Measurements from ENCODE around the gene LIMD2.
A peak's percentile ranks its signal among the peaks of the same experiment; 100 is the strongest.

The LIMD2 gene

DNA sequence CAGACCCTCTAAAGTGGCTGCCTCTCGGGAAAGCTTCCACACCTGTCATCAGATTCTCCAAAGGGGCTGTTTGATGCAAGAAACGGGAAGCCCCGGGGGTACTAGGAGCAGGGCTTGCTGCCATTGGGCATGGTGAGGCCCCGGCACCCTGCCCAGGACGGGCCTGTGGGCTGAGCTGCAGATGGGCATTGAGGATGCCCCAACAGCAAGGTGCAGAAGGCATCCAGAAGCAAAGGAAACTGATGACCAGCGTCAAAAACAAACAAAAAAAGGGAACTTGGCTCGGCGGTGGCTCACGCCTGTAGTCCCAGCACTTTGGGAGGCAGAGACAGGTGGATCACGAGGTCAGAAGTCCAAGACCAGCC is 1.5 kb upstream of the LIMD2 start:
- no peak for DNase-seq

DNA sequence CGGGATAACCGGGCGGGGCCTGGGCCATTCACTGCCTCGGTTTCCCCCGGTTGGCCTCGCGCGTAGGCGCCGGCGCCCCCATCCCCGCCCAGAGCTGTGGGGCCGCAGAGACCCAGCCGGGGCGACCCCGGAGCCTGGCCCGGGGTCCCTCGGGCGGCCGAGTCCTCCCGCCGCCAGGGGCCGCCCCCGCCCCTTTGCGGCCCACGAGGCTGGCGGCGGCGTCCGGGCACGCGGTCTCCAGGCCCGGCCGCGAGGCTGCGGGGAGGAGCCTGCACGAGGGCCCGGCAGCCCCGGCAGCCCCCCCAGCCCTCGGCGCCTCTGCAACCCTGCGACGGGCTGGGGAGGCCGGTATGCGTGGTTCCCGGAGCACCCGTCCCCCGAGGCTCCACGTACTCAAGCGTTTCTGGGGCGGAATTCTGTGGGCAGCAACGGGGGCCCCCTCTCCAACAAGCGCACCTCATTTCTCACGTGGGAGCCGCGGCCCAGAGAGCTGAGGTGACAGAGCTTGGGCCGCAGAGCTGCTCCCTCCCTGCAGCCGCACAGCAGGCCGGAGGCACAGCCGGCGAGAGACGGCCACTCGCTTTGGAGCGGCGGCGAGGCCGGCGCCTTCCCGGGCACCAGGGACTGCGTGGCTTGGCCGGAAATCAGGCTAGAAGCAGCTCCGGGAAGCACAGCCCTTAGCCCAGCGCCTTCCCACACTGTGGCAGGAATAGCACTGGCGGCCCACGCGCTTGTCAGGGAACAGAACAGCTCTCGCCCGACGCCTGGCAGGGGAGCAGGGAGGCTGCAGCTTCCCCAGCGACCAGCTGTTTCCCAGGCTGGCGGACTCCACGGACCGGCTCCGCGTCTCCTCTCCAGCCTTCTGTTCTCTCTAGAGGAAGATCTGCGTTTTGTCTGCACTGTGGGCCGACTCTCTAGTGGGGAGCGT is 867 bp upstream of the LIMD2 start:
- DNase-seq = peak; percentile 54

DNA sequence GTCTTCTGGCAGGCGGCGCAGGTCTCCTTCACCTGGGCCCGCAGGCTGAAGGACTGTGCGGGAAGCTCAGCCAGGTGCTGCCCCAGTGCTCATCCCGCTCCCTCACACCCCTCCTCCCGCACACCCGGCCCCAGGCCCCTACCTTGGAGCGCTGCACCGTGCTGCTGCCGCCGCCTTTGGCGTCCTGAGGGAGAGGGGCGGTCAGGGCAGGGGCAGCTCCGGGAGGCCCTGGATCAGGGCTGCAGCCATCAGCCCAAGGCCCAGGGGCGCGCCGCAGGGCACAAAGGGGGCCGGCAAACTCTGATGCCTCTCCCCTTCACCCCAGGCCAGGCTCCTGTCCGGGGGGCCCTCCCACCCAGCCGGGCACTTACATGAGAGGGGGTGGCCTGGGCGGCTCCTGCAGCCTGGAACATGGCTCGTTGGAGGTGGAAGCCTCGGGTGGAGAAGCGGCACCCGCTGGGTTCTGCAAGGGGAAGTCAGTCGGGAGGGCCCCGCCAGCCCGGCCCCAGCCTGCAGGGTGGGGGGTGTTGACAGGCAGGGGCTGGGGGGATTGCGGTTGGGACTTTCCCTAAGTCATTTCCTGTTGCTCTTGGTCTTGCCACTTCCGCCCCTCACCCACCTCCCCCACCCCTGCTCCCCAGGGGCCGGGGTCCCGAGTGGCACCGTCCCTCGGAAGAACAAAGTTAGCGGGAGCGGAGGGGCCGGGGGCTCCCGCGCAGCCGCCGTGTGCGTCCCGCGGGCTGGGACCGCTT is 863 bp downstream of the LIMD2 start:
- peak; percentile 66 for DNase-seq

DNA sequence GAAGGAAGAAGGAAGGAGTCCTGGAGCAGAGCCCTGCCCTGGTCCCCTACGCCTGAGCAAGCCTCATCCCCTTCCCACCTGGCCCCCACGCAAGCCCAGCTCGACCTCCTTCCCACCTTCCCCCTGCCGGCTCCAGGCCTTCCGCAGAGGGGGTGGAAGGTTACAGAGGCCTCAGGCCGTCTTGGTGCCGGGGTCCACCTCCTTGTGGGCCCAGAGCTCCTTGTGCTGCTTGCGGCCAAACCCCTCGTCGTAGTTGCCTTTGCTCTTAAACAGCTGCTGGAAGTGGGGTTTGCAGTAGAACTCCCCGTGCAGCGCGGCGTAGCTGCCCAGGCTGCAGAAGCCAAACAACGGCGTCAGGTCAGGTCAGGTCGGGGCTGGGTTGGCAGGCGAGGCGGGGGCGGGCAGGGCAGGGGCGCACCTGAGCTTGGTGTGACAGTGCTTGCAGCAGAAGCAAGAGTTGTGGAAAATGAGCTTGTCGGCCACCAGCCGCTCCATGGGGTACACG is 1.5 kb downstream of the LIMD2 start:
- DNase-seq = no peak

DNA sequence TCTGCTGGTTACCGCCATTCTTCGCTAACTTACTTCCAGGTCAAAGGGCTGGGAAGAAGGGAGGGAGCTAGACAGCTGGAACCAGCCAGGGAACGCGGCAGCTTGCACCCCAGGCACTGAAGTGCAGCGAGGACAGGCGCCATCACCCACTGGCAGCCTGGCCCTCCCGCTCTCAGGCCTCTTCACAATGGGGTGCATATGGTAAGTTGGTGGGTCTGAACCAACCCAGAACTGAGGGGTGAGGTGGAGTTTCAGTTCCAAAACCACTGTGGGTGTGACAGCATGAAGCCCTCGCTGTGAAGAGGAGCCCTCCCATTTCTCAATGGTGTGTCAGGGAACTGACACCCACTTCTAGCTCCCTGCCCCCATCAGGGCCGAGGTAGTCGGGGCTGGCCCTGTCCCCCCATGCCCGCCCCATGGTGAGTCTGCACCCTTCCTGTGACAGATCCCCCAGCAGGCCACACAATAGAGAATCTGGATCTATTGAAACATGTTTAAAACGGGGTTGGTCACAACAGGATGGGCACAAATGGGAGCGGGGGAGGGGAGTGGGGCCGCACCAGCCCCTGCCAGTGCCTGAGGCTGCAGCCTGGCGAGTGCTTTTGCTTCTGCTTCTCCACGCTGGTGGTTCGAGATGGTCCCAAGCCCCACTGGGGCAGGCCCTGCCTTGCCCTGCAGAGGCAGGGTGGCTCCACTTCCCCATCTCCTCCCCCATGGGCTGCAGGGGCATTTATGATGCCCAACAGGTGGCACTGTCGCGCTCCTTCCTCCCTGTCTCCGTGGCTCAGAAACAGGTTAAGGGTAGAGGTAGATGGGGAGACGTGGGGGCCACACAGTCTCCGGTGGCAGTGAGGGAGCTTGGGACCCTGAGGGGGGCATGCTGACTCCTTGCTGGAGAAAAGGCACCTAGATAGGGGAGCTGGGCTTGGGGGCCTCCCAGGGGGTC is 2.3 kb downstream of the LIMD2 start:
- DNase-seq = peak; percentile 18

DNA sequence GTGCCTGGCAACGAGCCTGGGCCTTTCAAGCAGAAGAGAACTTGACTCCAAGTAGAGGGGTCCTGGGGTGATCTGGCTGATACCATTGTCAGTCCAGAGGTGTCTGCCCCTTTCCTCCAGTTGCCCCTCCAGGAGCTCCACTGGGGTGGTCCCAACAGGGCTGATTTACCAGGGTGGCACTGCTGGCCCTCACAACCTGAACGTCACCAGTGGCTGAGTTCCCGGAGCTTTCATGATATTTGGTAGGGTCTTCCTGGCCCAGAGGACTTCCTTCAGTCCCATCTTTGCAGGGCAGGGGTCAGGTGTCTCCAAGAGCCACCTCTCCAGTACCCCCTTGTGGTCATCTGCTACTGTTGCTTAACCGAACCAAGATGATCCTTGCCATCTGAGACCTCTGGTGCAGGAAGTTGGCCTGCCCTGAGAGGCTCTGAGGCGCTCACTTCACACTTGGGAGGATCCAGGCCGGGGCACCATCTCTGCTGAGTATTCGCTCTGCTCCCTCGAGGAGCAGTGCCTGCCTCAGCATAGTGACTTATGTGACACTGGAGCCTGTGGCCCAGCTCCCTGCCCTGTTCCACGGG is 3.5 kb downstream of the LIMD2 start:
- DNase-seq = peak; percentile 40

DNA sequence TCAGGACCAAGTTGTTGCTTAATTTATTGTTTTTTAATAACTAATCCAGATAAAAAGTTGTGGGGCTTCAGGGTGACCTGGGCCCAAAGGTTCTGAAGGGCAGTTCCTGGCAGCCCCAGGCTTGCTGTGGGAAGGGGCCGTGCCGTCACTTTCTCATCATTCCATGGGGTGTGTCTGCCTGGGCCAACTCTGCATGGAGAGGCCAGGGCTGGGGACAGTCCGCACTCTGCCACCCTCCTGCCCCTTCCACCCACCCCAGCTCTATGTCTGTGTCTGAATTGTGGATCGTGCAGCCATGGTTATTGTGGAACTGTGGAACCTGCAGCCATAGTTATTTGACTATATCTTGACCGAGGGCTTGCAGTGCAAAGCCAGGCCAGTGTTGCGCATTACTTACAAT is 4.0 kb downstream of the LIMD2 start:
- DNase-seq = no peak

DNA sequence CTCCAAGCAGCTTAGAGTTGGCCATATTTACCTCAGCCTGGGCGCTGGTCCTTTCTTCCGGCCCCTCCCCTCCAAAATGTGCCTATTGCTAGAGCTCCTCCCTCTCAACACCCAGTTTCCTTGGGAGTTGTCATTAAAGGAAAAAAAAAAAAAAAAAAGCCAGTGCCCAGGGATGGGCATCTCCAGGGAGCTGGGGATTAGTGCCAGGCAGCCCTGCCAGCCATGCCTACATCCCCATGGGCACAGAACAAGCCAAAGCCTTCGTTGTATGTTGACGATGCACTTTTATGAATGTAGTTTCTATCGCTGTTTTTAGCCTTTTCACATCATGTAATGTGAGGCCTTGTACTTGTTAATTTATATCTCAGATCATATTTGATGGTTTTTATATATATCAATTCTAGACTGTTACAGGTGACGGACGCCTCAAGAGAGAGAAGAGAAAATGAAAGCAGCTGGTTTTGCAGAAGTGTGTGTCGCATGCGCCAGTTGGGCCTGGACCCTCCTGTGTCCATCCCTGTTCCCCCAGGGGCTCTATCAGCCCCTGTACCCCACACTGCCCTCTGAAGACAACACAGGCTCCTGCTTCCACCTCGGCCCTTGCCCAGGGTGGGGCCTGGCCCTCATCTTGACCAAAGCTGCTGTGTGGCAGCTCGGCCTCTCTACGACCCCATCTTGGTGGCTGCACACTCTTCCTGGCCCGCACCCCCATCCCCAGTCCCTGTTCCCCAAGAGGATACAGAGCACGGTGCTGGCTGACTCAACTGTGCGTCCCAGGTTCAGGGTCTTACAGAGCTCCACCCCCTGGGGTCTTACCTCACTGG is 4.8 kb downstream of the LIMD2 start:
- DNase-seq = no peak

DNA sequence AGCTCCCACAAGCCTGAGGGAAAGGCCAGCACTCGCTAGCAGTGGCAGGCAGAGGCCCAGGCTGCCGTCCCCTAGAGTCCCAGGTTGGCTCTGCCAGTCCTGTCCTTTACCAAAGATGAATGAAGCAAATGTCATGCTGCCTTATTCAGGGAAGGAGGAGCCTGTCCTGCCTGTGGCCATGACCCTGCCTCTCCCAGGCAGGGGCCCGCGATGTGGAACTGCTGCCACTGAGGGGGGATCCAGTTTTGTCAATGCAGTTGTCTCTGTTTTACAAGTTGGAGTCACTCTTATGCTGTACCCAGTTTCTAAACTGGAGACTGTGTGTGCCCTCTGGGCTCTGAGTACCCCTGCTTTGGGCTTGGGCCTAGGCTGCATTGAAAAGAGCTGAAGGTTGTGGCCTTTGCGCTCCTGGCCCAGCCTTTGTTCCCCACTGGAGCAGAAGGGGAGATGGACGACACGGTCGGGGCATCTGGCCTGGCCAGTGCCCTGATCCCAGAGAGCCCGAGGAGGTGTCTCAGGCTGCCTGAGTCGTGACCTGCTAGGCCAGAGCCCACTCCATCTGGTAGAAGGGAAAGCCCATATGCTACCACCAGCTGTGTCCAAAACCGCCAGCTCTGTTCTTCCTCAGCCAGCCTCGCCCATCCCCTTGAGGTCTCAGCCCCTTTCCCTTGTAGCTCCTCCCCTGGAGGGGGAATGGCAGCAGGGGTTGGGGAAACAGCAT is 5.5 kb downstream of the LIMD2 start:
- DNase-seq = peak; percentile 17

DNA sequence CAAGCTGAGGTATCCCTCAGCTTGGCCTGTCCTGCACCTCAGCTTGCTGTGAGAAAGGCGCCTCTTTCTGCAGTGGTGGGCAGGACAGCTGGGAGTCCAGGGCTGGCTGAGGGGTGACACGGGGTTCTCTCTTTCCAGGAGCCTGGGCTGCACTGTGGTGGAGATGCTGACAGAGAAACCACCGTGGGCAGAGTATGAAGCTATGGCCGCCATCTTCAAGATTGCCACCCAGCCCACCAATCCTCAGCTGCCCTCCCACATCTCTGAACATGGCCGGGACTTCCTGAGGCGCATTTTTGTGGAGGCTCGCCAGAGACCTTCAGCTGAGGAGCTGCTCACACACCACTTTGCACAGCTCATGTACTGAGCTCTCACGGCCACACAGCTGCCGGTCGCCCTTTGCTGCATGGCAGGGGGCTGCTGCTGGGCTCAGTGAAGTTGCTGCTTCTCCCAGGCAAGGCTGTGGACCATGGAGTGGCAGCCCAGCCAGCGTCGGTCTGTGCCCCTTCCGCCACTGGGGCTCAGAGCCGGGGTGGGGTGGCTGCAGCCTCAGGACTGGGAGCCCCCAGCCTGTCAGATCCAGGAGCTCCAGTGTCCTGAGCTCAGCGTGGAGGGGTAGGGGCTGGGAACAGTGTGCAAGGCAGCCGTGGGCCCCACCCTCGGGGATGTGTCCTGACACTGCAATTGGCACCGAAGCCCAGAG is 6.4 kb downstream of the LIMD2 start:
- no peak for DNase-seq

DNA sequence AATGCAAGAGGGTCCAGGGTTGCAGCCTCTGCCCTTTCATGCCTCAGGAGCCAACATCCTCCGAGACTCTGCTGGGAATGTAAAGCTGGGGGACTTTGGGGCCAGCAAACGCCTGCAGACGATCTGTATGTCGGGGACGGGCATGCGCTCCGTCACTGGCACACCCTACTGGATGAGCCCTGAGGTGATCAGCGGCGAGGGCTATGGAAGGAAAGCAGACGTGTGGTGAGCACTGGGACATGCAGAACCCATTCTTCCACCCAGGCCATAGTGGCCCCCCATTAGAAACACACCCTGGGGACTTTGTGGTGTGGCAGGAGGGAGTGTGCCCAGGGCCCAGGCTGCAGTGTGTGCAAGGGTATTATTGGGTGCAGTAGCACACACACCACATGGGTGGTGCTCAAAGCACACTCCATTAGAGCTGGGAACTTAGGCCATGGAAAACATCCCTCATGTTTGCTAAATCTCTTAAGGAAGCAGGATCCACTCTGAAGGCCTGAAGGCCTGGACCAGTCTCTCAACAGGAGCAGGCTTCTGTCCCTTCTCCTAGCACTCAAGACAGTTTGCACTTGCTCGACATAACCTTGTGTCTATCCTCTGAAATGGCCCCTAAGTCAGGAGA is 7.6 kb downstream of the LIMD2 start:
- no peak for DNase-seq

DNA sequence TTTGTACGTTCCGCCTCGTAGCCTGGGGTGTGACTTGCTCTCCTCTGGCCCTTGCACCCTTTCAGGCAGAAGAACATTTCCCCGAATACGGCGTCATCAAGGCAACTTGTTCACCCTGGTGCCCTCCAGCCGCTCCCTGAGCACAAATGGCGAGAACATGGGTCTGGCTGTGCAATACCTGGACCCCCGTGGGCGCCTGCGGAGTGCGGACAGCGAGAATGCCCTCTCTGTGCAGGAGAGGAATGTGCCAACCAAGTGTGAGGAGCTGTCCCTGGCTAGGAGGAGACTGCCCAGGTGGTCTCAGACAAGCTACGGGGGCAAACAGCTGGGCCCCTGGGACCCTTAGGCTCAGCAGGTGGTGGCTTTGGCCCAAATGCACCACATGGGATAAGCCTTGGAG is 10.4 kb downstream of the LIMD2 start:
- no peak for DNase-seq

DNA sequence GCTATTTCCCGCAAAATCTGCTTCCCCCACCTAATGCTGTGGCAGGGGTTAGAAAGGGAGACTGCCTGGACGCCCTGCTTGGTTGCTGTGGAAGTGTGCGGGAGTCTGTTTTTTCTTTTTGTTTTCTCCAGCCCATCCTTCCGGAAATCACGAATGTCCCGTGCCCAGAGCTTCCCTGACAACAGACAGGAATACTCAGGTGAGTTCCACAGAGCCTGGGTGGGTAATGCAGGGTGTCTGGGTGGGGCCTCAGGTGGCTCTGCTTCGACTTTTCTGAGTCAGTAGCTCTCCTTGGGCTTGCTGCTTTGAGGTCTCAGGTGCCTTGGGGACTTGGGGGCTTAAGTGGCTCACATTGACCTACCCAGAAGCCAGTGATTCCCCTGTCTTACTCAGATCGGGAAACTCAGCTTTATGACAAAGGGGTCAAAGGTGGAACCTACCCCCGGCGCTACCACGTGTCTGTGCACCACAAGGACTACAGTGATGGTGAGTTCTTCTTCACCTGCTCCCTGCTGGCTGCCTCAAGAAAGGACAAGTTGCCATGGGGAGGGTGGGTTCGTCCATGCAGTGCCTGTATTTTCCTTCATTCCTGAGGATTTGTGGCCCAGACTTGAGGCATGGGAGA is 11.4 kb downstream of the LIMD2 start:
- DNase-seq = no peak

DNA sequence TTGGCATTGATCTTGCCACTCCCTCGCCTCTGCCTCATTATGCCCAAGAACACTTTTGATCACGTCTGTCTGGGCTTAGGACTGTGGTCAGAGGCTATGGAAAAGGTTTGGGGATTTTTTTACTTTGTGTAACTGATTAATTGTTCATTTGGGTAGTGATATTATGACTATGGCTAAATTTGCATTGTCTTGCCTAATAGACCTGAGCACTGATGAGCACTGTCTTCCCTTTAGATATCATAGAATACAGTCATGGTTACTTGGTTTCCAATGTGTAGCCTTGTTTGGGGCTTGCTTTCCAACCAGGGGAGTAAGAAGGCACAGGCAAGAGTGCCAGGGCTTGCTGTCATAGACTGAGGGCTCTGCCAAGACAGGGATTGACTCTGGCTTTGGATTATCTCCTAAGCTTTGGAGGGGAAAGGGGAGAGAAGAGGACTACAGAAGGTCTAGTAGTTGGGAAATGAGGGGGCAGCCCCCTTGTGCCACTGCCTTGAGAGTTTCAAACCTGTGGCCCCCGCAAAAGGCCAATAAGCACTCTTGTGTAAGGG is 13.7 kb downstream of the LIMD2 start:
- no peak for DNase-seq

DNA sequence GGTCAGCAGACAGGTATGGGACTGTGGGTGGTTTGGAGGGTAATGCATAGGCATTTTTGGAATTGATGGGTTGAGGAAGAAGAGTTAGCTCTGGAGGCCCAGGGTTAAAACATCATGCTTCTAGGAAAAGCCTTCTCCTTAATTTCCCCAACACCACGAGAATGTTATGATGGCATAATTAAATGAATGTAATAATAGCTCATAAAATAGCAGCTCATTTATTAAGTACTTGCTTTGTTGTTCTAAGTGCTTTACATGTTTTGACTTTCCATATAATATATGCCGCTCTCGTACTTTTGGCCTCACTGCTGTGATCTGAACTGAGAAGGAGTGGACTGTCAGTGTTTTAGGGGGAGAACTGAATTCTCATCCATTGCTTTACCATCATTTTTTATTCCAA is 14.3 kb downstream of the LIMD2 start:
- no peak for DNase-seq

DNA sequence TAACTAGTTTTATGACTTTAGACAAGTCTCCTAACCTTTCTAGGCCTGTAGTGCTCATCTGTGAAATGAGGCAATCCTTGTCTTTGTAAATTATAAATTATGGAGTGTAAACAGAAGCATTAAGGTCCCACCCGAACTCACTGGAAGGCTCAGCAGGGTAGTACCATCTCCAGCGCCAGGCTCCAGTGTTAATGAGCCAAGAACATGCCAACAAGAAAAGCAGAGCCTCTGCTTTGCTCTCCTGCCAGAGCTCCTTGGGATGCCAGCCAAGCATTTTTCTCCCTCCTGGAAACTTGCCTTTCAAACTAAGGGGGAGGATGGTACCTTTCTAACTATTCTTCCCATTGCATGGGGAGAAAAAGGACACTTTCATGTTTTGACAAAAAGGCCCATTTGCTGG is 14.9 kb downstream of the LIMD2 start:
- DNase-seq = no peak

DNA sequence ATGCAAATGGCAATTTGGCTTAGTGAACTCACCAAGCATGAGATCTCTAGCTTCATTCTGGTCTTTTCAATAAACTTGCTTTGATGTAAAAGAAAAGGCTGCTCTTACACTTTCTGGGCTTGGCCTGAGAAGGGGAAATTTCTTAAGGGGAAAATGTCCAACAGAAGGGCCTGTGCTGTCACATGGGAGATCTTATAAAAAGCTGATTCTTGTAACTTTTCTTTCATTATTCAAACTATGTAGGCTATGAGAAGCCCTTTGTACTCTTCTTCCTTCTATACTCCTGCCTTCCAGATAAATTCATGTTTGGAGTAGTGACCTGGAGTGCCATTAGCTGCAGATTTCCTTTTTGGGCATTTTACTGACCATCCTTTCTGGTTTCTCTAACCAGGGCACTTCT is 16.9 kb downstream of the LIMD2 start:
- DNase-seq = no peak

DNA sequence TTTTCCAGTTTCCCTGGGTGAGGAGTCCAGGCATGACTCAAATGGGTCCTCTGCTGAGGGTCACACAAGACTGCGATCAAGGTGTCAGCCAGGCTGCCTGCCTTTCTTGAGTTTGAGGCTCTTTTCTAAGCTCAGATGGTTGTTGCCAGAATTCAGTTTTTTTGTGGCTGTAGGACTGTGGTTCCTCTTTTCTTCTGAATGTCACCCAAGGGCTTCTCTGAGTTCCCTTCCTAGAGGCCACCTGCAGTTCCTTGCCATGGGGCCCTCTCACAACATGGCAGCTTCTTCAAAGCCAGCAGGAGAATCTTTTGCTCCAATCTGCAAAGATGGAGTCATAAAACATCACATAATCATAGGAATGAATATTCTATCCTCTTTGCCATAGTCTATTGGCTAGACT is 17.5 kb downstream of the LIMD2 start:
- no peak for DNase-seq

DNA sequence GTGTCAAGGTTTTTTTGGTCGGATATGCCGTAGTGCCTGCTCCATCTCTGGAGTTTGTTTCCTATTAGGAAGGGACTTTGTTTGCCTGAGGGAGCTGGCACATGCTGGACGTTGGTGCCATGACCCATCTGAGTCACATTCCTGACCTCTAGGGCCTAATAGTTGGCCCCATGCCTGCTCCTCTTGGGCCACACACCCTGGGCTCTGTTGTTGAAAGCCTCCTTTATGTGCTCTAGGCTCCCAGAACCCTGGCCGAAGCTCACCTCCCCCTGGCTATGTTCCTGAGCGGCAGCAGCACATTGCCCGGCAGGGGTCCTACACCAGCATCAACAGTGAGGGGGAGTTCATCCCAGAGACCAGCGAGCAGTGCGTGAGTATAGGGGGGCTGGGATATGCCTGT is 18.4 kb downstream of the LIMD2 start:
- no peak for DNase-seq
